Hepatocyte (in vitro differentiated cells): ENCODE results near the gene GOLGA1.

Experiments
- EZH2 ChIP-seq: fragments of 200-600 bp; sonication (generic); IDR thresholded peaks from 2 replicates; pipeline ENCODE4 v1.6.1; 2016; ENCODE audit warnings: antibody characterized with exemption, mild to moderate bottlenecking, borderline replicate concordance
- EZH2phosphoT487 ChIP-seq: fragments of 200-600 bp; sonication (generic); IDR thresholded peaks from one replicate; pipeline ENCODE4 v1.6.1; 2018; ENCODE audit warnings: antibody characterized with exemption, mild to moderate bottlenecking, low read depth, moderate library complexity; ENCODE audit not compliant: unreplicated experiment, severe bottlenecking
- TF ChIP-seq, protein P1 (sequence below): fragments of 200-600 bp; sonication (generic); IDR thresholded peaks from 2 replicates; pipeline ENCODE4 v1.5.1; 2016; ENCODE audit warnings: antibody characterized with exemption, mild to moderate bottlenecking; ENCODE audit not compliant: poor library complexity

- TF ChIP-seq, protein P1, sequence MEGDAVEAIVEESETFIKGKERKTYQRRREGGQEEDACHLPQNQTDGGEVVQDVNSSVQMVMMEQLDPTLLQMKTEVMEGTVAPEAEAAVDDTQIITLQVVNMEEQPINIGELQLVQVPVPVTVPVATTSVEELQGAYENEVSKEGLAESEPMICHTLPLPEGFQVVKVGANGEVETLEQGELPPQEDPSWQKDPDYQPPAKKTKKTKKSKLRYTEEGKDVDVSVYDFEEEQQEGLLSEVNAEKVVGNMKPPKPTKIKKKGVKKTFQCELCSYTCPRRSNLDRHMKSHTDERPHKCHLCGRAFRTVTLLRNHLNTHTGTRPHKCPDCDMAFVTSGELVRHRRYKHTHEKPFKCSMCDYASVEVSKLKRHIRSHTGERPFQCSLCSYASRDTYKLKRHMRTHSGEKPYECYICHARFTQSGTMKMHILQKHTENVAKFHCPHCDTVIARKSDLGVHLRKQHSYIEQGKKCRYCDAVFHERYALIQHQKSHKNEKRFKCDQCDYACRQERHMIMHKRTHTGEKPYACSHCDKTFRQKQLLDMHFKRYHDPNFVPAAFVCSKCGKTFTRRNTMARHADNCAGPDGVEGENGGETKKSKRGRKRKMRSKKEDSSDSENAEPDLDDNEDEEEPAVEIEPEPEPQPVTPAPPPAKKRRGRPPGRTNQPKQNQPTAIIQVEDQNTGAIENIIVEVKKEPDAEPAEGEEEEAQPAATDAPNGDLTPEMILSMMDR = no peak
- TF ChIP-seq EZH2phosphoT487 = no peak
- TF ChIP-seq EZH2 = no peak
Measured at GRCh38 chr9:124913378-124913777, 27.5 kb downstream of the GOLGA1 start.
